Hematopoietic multipotent progenitor cell treated with erythropoietin and hydrocortisone succinate and interleukin-3 and kit ligand, for 15 days (in vitro differentiated cells): Measurements from ENCODE around the gene IL22.
A peak's percentile ranks its signal among the peaks of the same experiment; 100 is the strongest.
"Not testable (repeated sequence)": the region's sequence is repeated elsewhere in the genome, so short reads cannot be mapped to it uniquely, and the experiment has no call there.

ENCODE experiments used
- DNase-seq: peaks from one replicate; pipeline ENCODE4 v3.0.0-alpha.2; 2015; ENCODE audit warnings: low spot score

Gene IL22

DNA sequence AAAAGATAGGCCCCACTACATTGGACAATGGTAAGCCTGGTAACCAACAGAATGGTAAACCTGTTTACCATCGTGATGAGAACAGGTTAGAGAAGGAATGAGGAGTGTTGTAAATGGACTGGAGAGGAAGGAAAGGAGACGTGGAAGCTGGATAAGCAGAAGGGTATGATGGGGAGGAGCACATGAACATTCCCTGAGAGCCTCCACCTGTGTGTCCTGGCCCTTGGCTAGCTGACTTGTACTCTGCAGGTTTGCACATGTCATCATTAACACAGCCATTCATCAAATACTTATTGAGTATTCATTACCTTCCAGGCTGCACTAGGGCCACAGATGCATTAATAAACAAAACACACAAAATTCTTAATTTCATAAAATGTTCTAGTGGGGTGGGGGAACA is 23.4 kb downstream of the IL22 start:
- no peak for DNase-seq

DNA sequence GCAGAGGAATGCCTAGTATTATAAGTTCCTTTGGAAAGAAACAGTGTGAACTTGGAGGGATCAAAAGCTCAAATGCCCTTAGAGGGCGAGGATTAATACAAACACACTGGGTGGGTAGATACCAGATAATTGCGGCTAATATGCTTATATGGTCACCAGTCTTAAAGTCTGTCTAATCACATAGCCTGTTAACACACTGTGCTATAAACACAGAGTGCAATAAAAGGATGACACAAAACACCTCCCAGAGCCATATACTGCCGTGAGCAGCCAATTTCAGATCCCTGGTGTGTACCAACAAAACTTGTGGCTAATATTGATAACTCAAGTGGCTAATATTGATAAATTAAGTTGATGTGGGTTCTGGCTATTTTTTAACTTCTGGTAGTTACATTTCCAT is 26.0 kb downstream of the IL22 start:
- no peak for DNase-seq

DNA sequence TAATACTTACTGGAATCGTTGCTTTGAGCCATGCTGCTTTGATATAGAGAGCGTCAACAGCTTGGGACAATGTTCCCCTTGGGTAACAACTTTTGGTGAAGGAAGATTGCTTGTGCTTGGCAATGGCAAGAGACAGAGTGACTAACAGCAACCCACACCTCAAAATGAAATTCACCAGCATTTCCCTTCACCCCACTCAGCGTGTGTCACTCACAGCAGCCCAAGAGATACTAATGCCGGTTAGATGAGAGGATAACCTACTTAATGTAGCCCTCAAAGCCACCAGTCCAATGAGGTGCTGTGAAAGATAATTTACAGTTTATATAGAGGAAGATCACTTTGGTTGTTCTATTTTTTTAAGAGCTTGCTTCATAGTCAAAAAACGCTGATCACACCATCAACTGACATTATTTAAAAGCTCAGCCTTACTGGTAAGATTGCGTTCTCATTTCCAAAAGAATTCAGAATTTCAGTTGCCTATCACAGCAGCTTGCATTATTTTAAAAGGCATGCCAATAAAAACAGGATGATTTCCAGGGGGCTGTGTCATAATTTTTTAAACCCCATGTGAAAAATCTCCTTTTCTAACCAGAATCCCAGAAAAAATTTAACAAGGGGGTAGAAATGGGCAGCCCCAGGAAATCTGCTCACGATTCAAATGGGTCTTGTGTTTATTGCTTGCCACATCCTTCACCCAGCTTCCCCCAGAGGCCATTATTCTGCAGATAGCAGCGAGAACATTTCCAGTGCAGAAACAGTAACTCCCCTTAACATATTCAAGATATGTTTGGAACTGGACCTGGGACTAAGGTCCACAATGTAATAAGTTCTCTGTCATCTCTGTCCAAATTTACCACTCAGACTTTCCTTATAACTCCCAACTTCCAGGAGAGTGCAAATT is 27.6 kb downstream of the IL22 start, which contains the start of gene IL26:
TSS of gene IL26 (minus strand) at position 235 of the 901 bp plus-strand sequence. CDS start at position 181, 54 bp downstream.
- no peak for DNase-seq

DNA sequence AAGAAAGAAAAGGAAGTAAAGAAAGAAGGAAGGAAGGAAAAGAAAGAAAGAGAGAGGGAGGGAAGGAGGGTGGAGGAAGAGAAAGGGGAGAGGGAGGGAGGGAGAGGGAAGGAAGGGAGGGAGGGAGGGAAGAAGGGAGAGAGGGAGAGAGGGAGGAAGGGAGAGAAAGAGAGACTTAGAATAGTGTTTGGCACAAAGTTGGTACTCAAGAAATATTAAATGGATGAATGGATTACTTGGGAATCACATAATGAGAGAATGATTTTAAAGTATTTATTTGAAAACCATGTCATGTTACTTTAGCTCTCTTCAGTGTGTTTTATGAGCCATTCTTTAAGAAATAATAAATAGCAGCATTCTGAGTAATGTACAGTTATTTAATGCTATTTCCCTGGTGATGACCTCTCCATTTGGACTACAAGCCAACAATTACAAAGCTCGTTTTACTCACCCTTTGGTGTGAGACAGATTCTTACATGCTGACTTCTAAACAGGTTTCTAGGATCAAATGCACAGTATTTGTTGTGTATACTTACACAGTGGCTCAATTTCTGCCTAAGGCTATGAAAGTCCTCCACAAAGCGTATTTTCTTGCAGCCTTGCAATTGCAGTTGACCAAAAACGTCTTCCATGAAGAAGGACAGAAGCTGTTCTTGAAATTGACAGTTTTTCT is 28.7 kb downstream of the IL22 start:
- no peak for DNase-seq

DNA sequence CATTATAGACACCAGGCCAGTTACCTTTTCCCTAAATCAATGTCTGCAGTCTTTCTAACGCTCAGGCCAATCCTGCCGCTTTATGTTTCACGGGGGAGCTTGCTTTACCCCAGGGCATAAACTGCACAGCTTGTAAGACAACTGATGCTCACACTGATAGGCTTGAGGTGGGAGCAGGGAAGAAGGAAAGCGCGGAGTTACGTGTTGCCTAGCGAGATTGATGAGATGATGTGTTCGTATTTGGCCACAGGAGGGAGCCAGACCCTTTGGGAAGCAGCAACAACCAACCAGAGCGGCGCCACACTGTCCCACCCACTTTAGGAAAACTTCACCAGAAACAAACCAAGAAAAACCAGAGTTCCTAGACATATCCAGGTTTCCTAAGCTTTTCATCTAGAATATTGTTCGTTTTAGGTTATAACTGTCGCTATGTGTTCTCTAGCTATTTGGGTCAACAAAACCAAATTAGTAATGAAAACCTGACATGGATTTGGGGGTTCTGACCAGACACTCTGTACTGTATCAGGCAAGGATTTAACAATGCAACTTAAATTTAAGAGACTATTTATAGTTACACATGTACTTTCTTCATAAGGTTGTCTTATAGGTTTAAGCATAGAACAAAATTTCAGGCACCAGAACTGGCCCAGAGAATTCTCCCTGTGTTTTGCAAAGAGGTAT is 30.2 kb downstream of the IL22 start:
- DNase-seq: peak; percentile 73

DNA sequence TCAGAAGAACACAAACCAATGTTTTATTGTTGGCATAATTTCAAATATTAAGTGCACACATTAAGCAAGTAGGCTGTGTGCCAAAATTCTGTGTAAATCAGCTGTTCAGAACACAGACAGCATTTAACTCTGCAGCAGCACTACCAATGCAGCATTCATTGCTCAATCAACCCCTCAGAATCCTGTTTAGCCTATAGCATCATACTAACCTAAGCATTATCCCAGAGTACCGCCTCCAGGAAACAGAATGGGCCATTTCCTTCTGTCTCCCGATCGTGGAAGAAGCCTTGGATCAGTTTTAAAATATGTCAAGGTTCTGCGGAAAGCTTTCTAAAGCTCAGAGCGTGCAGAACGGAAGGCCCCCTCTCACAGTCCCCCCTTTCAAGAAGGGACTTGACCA is 31.1 kb downstream of the IL22 start:
- no peak for DNase-seq

DNA sequence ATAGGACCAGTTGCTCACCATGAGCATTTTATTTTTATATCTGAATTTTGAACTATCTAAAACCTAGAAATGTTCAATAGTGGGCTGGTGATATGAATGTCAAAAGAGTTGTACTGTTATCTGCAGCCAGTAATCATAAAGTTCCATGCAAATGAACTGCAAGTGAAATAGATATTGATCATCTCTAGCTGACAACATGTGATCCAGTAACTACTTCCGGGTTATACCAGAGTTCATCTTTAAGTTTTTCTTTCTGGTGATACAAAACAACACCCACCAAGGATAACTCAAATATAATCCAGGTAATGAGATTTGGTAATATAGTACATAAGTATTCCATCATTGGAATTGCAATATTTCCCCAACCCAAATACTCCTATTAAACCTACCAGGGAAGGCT is 31.9 kb downstream of the IL22 start:
- DNase-seq: no peak

DNA sequence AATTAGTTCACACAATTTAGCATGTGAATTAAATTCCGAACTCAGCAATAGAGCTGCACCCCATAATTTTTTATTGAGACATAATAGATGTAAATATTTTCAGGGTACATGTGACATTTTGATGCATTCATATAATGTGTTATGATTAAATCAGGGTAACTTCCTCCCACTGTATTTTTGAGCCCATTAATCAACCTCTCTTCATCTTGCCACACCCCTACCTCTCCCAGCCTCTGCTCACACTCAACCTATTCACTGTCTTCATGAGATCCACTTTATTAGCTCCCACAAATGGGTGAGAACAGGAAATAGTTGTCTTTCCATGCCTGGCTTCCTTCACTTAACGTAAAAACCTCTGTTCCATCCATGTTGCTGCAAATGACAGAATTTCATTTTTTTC is 42.5 kb downstream of the IL22 start:
- DNase-seq: no peak

DNA sequence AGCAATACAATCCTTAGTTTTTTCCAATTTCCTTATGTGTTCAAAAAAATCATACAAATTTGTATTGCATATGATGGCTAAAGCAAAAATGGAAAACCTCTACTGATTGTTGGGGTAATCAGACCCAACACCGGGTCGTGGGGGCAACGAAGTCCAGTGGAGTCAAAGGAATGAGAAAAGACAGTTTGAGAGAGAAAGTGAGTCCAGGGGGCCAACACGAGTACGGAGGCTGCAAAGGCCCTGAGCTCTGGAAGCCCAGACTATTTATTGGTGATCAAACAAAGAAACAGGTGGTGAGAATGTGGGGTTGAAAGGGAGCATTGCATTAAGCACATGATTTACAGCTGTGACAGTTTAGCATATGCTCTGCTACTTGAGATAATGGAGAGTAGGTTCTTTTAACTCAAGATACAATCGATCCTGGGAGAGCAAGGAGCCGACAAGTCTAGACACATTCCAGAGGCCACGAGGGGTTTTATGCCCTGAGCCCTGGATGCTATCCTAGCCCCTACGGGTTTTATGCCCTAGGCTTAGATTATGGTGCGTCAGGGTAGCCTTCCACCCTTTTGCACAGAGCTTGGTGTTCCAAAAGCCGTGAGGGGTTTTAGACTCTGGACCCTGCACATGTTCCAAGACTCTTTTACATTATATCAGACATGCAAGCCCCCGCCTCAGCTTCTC is 44.2 kb downstream of the IL22 start:
- not testable (repeated sequence) for DNase-seq

DNA sequence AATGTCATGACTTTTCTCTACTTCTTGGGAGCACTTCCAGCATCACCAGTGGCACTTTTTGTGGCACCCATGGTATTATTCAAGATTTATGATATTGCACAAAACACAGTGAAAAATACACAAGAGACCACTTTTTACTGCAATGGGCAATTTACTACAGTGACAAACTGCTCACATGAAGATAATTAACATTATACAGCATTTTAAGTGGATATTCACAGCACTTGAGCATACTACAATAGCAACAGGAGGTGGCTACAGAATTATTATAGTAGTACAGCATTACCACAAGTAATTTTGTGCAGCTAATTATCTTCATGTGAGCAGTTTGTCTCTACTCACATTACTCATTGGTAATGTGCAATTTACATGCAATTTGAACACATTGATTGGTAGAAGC is 46.1 kb downstream of the IL22 start:
- no peak for DNase-seq

DNA sequence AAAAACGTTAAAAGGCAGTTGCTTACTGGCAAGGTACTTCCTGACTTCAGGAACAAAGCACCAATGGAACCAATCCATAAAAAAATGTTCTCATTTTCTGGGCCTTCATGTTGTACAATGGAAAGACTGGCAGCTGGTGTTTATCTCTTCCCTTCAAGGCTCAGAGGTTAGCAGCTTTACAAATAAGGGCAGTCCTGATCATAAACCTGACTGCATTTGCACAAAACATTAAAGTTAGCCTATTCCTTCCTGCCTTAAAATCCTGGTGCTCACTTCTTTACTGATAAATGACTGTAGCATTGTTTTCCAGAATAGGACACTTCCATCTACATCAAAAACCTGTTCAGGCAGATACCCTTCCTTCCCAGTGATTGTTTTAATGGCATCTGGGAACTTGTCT is 47.0 kb downstream of the IL22 start:
- no peak for DNase-seq

DNA sequence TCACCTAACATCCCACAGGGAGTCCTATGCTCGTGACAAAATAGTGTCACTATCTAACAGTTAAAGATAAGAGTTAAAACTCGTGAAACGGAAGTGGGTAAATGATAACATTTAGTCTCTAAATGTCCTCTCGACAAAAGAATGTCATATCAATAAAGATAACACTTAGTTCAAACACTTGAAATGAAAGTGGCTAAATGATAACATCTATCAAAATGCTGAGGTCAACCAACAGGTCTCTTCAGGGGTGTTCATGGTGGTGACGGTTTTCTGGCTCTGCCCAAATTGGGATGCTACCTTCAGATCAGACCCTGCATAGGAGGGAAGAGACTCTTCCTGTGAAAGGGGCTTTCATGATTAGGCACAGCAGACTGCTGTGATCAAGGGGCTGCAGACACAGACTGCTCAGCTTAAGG is 49.9 kb downstream of the IL22 start:
- no peak for DNase-seq

DNA sequence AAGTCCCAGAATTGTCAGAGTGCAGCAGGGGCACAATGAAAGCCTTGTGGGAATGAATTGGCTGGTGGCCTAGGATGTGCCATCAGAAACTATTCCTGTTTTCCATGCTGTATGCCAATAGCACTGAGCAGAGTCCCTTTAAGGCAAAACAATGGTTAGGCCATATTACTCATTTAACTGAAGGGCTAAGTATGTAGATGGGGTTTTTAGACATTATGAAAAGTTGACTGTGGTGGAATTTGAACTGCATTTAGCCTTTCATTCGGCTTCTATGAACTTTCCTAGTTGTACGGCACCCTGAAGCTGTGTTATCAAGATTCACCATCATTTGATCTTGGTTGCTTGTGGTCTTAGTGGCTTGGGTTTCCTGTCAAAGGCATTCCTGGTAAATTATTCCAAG is 52.5 kb downstream of the IL22 start:
- DNase-seq: no peak

DNA sequence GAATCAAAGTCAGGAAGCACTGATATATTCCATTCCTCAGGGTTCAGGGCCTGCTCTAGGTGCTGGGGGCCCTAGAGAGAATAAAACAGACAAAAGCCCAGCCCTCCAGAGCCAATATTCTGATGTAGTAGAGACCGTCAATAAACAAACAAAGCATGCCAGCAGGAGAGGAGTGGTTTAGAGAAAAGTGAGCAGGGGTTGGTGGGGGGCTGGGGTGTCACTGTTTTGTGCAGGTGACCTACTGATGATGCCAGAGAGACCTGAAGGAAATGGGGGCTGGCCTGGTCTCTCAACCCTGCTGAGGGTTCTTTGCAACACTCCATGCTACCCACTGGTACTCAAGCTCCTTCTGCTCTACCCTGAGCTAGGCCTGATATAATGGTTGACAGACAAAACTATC is 54.3 kb downstream of the IL22 start:
- DNase-seq: no peak

DNA sequence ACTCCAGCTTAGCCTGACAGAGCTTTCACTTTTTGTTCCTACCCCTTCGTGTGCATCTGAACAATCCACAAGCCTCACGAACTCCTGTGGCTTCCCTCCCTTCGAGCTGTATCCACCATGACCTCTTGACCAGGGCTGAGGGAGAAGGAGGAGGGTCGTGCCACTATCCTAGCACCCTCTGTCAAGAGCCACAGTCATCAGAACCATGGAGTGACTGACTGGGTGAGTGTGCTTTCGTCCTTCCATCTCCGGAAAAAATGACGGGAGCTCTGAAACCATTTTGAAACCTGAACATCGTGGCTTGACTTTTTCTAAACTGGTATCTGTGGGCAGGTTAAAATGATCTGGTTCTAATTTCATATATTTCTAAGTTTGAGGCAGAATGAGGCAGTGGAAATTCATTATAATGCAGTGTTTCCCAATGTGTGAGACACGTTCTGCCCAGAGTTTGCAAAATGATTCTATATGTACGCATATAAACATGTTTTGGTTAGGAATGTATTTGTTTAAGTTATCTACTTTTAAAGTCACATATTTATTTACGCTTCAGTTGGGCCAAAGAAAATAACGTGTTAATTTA is 54.8 kb downstream of the IL22 start:
- DNase-seq: no peak
